HG02970 (cell line): ENCODE results near the gene PPM1L.

ENCODE experiments used
- ATAC-seq: cut with Tn5 transposase; IDR thresholded peaks from one replicate; pipeline ENCODE4 v1.9.1; 2021; ENCODE audit warnings: mild to moderate bottlenecking, moderate library complexity, moderate number of reproducible peaks; ENCODE audit not compliant: unreplicated experiment, low FRiP score

PPM1L gene

GRCh38 chr3:160804762-160805161 is 48.7 kb downstream of the PPM1L start:
- ATAC-seq = no peak

GRCh38 chr3:160806094-160806493 is 50.1 kb downstream of the PPM1L start:
- no peak for ATAC-seq

- no peak for ATAC-seq
Measured at GRCh38 chr3:160806686-160807085, 50.7 kb downstream of the PPM1L start.

GRCh38 chr3:160808838-160809237 is 52.8 kb downstream of the PPM1L start:
- no peak for ATAC-seq

GRCh38 chr3:160809453-160809852 is 53.4 kb downstream of the PPM1L start:
- ATAC-seq = no peak

GRCh38 chr3:160810362-160811236 is 54.6 kb downstream of the PPM1L start:
- no peak for ATAC-seq

- no peak for ATAC-seq
Measured at GRCh38 chr3:160811237-160811548, 55.2 kb downstream of the PPM1L start.

GRCh38 chr3:160812304-160812703 is 56.3 kb downstream of the PPM1L start:
- no peak for ATAC-seq

- no peak for ATAC-seq
Measured at GRCh38 chr3:160815280-160815679, 59.2 kb downstream of the PPM1L start.

GRCh38 chr3:160820022-160820421 is 64.0 kb downstream of the PPM1L start:
- ATAC-seq = no peak

- no peak for ATAC-seq
Measured at GRCh38 chr3:160820430-160820829, 64.4 kb downstream of the PPM1L start.

- no peak for ATAC-seq
Measured at GRCh38 chr3:160822936-160823335, 66.9 kb downstream of the PPM1L start.

GRCh38 chr3:160825311-160825800 is 69.3 kb downstream of the PPM1L start:
- ATAC-seq = no peak

GRCh38 chr3:160826408-160826807 is 70.4 kb downstream of the PPM1L start:
- no peak for ATAC-seq

GRCh38 chr3:160826991-160827390 is 71.0 kb downstream of the PPM1L start:
- ATAC-seq = no peak

- ATAC-seq = no peak
Measured at GRCh38 chr3:160827516-160827915, 71.5 kb downstream of the PPM1L start.

- ATAC-seq = no peak
Measured at GRCh38 chr3:160828880-160829279, 72.8 kb downstream of the PPM1L start.

GRCh38 chr3:160829486-160830009 is 73.5 kb downstream of the PPM1L start:
- no peak for ATAC-seq

- ATAC-seq = no peak
Measured at GRCh38 chr3:160830796-160831195, 74.8 kb downstream of the PPM1L start.

GRCh38 chr3:160831401-160831800 is 75.4 kb downstream of the PPM1L start:
- no peak for ATAC-seq

GRCh38 chr3:160837394-160837980 is 81.5 kb downstream of the PPM1L start:
- ATAC-seq = no peak

GRCh38 chr3:160840590-160840989 is 84.6 kb downstream of the PPM1L start:
- ATAC-seq = no peak
